Rectal smooth muscle tissue (tissue), 1 donor: Measurements from ENCODE around the gene CYP4B1.

ENCODE experiments used
- H3K27ac ChIP-seq: one replicate; pipeline ENCODE4 v1.7.0; 2013; ENCODE audit warnings: low read depth, low read length, inconsistent platforms
- H3K27me3 ChIP-seq: one replicate; pipeline ENCODE4 v1.7.0; 2013; ENCODE audit warnings: low read length; ENCODE audit not compliant: control insufficient read depth, insufficient read depth
- H3K36me3 ChIP-seq: one replicate; pipeline ENCODE4 v1.7.0; 2013; ENCODE audit warnings: low read length; ENCODE audit not compliant: control insufficient read depth, insufficient read depth
- H3K4me1 ChIP-seq: one replicate; pipeline ENCODE4 v1.7.0; 2013; ENCODE audit warnings: low read length; ENCODE audit not compliant: control insufficient read depth, insufficient read depth
- H3K4me3 ChIP-seq: one replicate; pipeline ENCODE4 v1.7.0; 2013; ENCODE audit warnings: low read length
- H3K9ac ChIP-seq: one replicate; pipeline ENCODE4 v1.7.0; 2013; ENCODE audit warnings: low read length

Gene CYP4B1

GRCh38 chr1:46801323-46802055 lies 2.6 kb downstream of the CYP4B1 start:
- H3K4me3 ChIP-seq, result no peak overlapping the region
- H3K36me3 ChIP-seq, result no peaks in the 10 kb centered on the region
- no peaks in the 10 kb centered on the region for H3K4me1 ChIP-seq
- H3K27me3 ChIP-seq, result no peaks in the 10 kb centered on the region
- no peak overlapping the region for H3K9ac ChIP-seq
- H3K27ac ChIP-seq, result no peak overlapping the region

- Histone ChIP-seq H3K27me3 (no peaks in the 10 kb centered on the region), H3K36me3 (no peaks in the 10 kb centered on the region), H3K4me3 (no peak overlapping the region), H3K27ac (no peak overlapping the region), H3K4me1 (no peaks in the 10 kb centered on the region), H3K9ac (no peak overlapping the region)
These were observed 3.2 kb downstream of the CYP4B1 start for GRCh38 chr1:46802081-46802480.

GRCh38 chr1:46802901-46803574 lies 4.2 kb downstream of the CYP4B1 start:
- no peaks in the 10 kb centered on the region for H3K4me1 ChIP-seq
- H3K27ac ChIP-seq, result no peak overlapping the region
- H3K9ac ChIP-seq, result no peak overlapping the region
- no peaks in the 10 kb centered on the region for H3K27me3 ChIP-seq
- no peaks in the 10 kb centered on the region for H3K36me3 ChIP-seq
- H3K4me3 ChIP-seq, result no peak overlapping the region

GRCh38 chr1:46804027-46804889 lies 5.4 kb downstream of the CYP4B1 start:
- Histone ChIP-seq H3K27me3 (no peaks in the 10 kb centered on the region), H3K4me1 (no peaks in the 10 kb centered on the region), H3K4me3 (no peak overlapping the region), H3K36me3 (no peaks in the 10 kb centered on the region), H3K27ac (no peak overlapping the region), H3K9ac (no peak overlapping the region)

- Histone ChIP-seq H3K9ac (no peak overlapping the region), H3K4me1 (no peaks in the 10 kb centered on the region), H3K4me3 (no peak overlapping the region), H3K27me3 (no peaks in the 10 kb centered on the region), H3K27ac (no peak overlapping the region), H3K36me3 (no peaks in the 10 kb centered on the region)
These were observed 6.1 kb downstream of the CYP4B1 start for GRCh38 chr1:46804926-46805325.

GRCh38 chr1:46805755-46806154 lies 6.9 kb downstream of the CYP4B1 start:
- H3K36me3 ChIP-seq, result no peaks in the 10 kb centered on the region
- H3K4me3 ChIP-seq, result no peak overlapping the region
- no peak overlapping the region for H3K27ac ChIP-seq

GRCh38 chr1:46806196-46807020 lies 7.6 kb downstream of the CYP4B1 start:
- Histone ChIP-seq H3K4me3 (no peak overlapping the region), H3K27me3 (no peaks in the 10 kb centered on the region), H3K4me1 (no peaks in the 10 kb centered on the region), H3K27ac (no peak overlapping the region), H3K9ac (no peak overlapping the region), H3K36me3 (no peaks in the 10 kb centered on the region)

More at GRCh38 chr1:46805755-46806154, 6.9 kb downstream of the CYP4B1 start:
- no peaks in the 10 kb centered on the region for H3K4me1 ChIP-seq
- H3K27me3 ChIP-seq, result no peaks in the 10 kb centered on the region
- no peak overlapping the region for H3K9ac ChIP-seq

- no peak overlapping the region for H3K4me3 ChIP-seq
- no peak overlapping the region for H3K9ac ChIP-seq
- H3K27ac ChIP-seq, result no peak overlapping the region
- H3K4me1 ChIP-seq, result no peaks in the 10 kb centered on the region
- no peaks in the 10 kb centered on the region for H3K27me3 ChIP-seq
- no peaks in the 10 kb centered on the region for H3K36me3 ChIP-seq
These were observed 8.5 kb downstream of the CYP4B1 start for GRCh38 chr1:46807046-46807972.

- H3K4me1 ChIP-seq, result no peaks in the 10 kb centered on the region
- no peak overlapping the region for H3K27ac ChIP-seq
- H3K27me3 ChIP-seq, result no peaks in the 10 kb centered on the region
- H3K36me3 ChIP-seq, result no peaks in the 10 kb centered on the region
- no peak overlapping the region for H3K9ac ChIP-seq
- H3K4me3 ChIP-seq, result no peak overlapping the region
These were observed 10.2 kb downstream of the CYP4B1 start for GRCh38 chr1:46809071-46809470.

- H3K4me3 ChIP-seq, result no peak overlapping the region
- H3K27ac ChIP-seq, result no peak overlapping the region
- no peaks in the 10 kb centered on the region for H3K4me1 ChIP-seq
- H3K36me3 ChIP-seq, result no peaks in the 10 kb centered on the region
- H3K9ac ChIP-seq, result no peak overlapping the region
- H3K27me3 ChIP-seq, result no peaks in the 10 kb centered on the region
These were observed 11.1 kb downstream of the CYP4B1 start for GRCh38 chr1:46809904-46810303.

GRCh38 chr1:46810596-46810995 lies 11.8 kb downstream of the CYP4B1 start:
- Histone ChIP-seq H3K4me1 (no peaks in the 10 kb centered on the region), H3K36me3 (no peaks in the 10 kb centered on the region), H3K9ac (no peak overlapping the region), H3K4me3 (no peak overlapping the region), H3K27ac (no peak overlapping the region), H3K27me3 (no peaks in the 10 kb centered on the region)
